ENCODE data around the gene LAMC1.

DNA sequence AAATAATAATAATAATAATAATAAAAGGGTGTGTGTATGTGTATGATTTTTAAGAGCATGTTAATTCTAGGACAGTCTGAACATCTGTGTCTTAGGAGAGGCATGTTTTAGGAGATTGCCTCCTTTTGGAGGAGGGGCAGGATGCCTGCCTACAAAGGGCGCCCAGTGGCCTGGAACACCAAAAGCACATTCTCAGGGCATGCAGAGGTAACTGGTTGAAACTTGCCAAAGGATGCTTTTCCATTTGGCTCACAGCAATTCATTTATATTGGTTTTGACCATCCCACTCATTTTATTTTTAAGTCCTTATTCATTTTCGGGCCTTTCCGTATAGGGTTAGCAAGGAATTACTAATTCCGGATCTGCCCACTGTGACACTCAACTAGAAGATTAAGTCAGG is 141.7 kb downstream of the LAMC1 start:
- TF ChIP-seq SPI1 (IDR thresholded peaks at IDR 0.05; ENCODE audit: low read depth, low read length) (no peak), POLR2A (IDR thresholded peaks at IDR 0.05; ENCODE audit: low read depth, low read length) (no peak), POLR2AphosphoS5 (IDR thresholded peaks at IDR 0.05; ENCODE audit: low read depth, low read length) (no peak), TAF1 (IDR thresholded peaks at IDR 0.05; ENCODE audit: low read depth, low read length) (no peak), POU2F2 (IDR thresholded peaks at IDR 0.05; ENCODE audit: low read depth, low read length) (no peak), PAX5 (IDR thresholded peaks at IDR 0.05; ENCODE audit: insufficient read depth, low read length, severe bottlenecking) (no peak)
